ACHN (cell line): ENCODE data around the gene LEFTY1.

Experiments used
- DNase-seq: peaks from one replicate; pipeline ENCODE4 v3.0.0-alpha.2; 2015
- in situ Hi-C: cut with HindIII; loops from 2 replicates; pipeline ENCODE4 v1.10.0; 2017; ENCODE audit warnings: low sequenced_read_pairs, low pct_ligation_motif_present, low pct_unique_long_range_greater_than_20kb

LEFTY1 gene

DNA sequence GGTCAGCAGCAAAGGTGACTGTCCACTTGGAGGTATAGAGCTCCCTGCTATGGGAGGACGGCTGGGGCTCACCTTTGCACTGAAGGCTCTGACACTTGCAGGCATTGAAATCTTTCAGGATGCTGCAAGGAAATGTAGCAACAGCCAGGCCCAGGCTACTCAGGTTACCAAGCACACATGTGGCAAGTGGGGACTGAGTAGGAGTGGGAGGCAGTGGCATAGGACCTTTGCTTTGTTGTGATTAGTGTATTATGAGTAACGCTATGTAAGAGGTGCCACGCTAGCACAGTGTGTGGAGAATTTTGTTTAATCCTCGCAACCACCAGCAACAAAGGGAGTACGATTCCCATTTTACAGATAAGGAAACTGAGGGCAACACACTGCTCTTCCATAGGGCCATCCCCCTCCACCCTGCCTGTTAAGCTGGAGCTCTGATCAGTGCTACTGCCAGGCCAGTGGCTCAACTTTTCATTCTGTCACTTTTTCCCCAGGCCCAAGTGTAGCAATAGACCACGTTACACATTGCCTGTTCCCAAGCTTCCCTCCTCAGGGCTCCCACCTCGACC lies 28.0 kb downstream of the LEFTY1 start:
- DNase-seq, result no peak
- in situ Hi-C loops, result no loop called here

DNA sequence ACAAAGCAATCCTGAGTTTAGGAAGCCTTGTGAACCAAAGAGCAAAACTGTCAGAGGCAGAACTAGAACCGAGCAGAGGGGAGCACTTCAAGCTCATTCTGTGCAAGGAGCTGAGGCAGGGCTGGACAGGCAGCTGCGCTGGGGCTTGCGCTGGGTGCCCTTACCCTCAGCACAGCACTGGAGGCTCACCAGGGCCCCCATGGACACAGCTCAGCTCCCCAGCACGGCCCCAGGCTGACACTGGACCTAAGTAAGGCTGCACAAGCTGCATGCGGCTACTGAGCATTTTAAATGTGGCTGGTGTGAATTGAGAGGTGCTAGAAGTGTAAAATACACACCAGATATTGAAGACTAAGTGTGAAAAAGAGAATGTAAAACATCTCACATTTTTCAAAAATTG lies 28.8 kb downstream of the LEFTY1 start:
- in situ Hi-C loops, result no loop called here

DNA sequence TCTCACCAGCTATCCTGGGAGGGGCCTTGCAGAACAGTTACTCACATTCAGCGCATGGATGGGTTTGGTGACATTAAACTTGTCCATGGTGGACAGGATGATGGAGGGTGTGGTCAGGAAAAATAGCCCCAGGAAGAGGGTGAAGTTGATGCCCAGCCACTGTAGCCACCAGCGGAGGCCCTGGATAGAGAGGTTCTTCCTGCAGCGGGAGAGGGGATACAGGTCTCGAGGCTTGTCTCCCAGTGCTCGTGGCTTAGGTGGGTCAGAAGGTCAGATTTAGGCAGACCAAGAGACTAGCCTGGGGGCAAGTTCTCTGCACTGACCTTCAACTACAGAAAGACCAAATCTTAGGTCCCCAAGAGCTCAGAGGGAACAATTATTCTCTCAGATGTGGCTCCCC lies 29.8 kb downstream of the LEFTY1 start:
- DNase-seq, result no peak
- in situ Hi-C loops, result no loop called here

More for the DNA sequence above, 28.8 kb downstream of the LEFTY1 start:
- no peak for DNase-seq

DNA sequence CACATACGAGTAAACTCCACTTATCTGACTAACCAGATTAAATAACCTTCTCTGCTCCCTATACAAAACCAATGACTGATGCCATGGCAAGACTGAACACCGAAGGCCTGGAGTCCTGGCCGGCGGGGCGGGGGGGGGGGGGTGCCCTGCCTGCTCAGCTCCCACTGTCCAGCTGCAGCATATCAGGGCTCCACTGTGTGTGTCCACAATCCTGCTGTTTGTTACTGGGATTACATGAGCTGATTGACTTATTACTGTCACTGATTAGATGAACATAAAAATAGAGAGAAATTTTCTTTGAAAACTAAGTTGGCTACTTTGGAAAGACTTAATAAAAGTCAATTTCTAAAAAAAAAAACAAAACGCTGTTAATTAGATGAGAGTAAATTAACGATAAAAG lies 31.7 kb downstream of the LEFTY1 start:
- DNase-seq, result no peak
- in situ Hi-C loops, result no loop called here

DNA sequence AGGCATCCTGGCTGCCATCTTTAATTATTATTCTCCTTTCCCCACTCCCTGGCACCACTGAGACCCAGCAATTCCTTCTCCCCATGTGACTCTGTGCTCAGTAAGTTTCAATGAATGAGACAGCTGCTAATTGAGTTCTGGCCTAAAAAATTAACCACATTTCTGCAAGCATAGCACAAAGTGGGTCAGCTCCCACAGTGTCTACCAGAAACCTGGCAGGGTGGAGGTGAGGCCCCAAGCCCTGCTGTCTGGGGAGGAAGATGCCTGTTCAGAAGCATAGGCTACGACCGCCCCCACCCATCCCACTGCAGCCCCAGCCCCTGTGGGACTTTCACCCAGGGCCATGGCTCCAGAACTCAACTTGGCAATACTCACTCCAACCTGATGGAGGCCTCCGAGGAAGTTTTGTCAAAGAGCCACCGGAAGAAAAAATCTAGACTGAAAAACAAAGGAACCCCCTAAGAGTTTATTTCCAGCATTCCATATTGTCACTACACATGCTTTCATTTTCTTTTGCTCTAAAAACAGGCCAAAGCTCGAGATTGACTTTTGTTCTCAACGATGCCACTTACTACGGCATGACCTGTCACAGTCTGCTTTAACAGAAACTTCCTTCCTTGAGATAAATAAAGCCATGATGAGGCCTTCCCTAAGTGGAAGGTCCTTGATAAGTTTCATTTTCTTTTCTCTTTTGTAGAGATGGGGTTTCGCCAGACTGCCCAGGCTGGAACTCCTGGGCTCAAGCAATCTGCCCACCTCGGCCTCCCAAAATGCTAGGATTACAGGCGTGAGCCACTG lies 33.2 kb downstream of the LEFTY1 start:
- no peak for DNase-seq
- in situ Hi-C loops, result no loop called here

DNA sequence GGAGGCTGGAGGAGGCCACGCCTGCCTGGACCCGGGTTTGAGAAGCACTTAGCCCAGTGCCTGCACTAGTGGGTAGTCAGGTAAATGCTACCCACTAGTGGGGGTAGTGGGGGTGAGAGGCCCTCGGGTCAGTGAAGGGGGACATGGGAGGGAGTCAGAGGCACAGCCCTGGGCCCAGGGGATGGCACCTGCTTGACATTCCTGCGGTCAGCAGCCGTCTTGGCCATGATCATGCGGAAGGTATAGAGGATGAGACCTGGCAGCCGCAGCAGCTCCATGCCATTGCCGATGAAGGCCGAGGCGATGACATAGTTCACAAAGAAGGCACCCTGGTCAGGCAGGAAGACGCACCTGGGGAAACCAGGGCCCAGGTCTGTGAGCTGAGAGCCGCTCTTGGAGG lies 35.5 kb downstream of the LEFTY1 start:
- in situ Hi-C loops, result no loop called here
- DNase-seq, result no peak

DNA sequence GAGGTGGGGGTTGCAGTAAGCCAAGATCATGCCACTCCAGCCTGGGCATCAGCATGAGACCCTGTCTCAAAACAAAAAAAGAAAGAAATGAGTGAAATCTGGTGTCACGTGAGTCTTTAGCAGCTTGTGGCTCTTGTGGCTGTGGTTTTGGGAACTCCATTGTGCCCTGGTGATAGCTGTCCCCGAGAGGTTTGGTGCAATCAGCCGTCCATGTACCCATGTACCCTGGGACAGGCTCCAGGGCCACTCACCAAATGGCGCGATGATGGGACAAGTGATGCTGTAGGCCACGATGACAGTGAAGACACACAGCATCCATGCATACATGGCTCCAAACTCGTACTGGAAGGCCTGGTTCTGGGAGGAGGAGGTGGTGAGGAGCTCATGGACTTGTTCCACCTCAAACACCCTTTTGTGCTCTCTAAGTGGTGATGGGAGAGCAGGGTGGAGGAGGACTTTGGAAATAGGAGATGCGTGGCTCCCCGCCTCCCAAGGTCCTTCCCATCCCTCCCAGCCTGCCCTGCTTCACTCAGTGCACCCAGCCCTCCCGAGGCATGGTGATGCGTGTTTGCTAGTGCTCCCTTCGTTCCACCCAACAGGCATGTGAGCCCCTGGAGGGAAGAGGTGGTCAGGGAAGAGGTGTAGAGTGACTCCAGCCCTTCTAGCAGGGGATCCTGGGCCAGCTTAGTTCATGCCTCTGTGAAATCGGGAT lies 36.4 kb downstream of the LEFTY1 start:
- in situ Hi-C loops, result no loop called here
- DNase-seq, result no peak

DNA sequence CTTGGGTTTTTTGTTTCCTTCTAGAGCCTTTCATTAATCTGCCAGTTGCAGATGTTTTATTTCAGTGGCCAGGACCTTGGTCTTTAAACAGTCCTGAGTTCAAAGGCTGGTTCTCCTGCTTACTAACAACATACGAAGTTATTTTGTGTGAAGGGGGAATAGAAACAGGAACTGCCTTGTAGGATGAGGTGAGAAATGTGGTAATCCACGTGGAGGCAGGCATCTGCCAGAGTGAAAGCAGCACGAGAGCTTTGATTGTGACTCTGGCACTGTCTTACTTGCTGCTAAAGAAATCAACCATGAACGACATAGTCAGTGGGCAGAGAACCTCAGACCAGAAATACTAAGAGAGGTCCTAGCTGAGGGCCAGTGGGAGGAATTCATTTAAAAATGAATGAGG lies 37.1 kb downstream of the LEFTY1 start:
- in situ Hi-C loops, result no loop called here
- DNase-seq, result no peak

DNA sequence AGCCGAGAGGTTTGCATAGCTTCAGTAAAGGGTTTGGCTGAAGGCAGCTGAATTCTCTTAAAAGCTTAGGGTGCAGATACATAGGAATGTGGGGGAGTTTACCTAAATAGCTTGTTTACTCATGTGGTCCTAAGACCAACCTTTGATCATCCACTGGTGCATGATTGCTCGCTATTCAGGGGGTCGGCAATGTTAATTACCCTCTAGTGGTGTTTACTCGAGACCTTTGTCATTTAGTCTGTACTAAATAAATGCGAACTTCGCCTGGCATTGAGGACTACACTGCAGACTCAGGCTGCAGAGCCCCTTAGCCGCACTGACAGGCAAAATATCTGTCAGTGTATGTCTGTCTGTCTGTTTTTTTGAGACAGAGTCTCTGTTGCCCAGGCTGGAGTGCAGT lies 38.6 kb downstream of the LEFTY1 start:
- no peak for DNase-seq
- in situ Hi-C loops, result no loop called here

DNA sequence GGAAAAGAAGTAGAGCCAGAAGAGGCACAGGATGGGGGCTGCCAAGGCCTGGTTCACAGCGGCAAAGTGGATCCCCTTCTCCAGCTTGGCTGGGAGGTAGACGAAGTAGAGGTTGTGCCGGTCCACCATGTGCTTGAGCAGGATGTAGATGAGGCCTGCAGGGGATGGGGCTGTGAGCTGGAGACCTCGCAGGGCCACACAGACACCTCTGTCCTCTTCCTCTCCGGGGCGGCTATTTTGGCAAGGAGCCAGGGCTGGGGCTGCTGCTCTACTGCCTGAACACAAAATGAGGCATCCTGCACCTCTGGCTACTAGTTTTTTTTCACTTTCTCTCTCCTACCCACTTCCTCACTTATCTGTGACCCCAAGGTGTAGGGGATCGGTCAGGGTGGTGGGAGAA lies 39.0 kb downstream of the LEFTY1 start:
- in situ Hi-C loops, result no loop called here
- no peak for DNase-seq

DNA sequence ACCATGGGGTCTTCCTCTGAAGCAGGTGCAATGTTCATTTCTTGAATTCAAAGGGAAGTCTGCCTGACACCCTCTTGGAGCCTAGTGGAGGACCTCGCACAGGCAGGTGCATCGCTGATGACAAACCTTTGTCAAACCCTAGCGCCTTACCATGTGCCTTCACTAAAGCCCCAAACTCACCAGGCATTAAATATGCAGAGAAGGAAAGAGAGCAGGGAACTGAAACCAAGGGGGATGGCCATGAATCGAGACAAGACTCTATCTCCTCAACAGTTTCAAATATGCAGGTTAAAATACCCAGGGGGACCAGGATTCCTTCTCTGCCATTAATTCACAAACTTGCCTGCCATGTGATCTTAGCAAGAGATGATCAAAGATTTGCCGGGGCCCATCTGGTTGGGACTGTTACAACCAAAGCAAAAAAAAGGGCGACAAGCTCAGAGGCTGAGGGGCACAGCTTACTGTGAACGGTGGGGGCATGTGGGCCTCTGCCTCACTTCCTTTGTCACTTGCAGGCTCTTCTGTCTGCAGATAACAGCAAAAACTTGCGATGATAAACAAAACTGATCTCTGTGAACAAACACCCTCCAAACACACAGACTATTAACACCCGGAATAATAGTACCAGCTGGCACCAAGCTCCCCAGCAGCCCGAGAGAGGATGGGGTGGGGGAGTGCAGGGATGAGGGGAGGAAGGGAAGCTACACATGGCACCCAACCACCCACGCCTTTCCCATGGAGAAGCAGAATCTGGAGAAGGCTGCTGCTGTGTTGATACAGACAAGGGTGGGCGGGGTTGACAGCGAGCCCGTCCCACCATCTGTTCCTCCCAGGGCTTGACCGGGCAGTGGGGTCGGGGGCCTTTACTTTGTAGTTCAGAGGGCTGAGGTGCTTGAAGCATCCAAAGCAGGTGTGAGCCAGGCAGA lies 40.7 kb downstream of the LEFTY1 start:
- DNase-seq, result no peak

DNA sequence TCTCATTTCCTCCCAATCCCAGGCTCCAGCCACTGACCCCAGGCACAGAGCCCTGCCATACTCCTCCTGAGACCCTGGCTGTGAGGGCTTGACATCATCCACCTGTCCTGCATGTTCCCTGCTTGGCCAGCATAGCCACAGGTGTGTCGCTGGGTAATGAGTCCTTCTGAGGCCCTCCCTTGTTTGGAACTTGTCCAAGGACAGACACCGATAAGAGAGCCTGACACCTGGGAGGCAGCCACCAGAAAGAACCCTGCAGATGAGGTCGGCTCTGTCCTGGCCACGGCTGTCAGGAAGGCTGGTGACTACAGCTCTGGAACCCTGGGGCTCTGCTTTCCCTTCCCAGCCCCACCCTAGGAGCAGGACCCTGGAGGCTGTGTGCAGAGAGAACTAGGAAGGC lies 41.3 kb downstream of the LEFTY1 start:
- DNase-seq, result no peak
- in situ Hi-C loops, result no loop called here

More for the DNA sequence above, 40.7 kb downstream of the LEFTY1 start:
- in situ Hi-C loops, result no loop called here

DNA sequence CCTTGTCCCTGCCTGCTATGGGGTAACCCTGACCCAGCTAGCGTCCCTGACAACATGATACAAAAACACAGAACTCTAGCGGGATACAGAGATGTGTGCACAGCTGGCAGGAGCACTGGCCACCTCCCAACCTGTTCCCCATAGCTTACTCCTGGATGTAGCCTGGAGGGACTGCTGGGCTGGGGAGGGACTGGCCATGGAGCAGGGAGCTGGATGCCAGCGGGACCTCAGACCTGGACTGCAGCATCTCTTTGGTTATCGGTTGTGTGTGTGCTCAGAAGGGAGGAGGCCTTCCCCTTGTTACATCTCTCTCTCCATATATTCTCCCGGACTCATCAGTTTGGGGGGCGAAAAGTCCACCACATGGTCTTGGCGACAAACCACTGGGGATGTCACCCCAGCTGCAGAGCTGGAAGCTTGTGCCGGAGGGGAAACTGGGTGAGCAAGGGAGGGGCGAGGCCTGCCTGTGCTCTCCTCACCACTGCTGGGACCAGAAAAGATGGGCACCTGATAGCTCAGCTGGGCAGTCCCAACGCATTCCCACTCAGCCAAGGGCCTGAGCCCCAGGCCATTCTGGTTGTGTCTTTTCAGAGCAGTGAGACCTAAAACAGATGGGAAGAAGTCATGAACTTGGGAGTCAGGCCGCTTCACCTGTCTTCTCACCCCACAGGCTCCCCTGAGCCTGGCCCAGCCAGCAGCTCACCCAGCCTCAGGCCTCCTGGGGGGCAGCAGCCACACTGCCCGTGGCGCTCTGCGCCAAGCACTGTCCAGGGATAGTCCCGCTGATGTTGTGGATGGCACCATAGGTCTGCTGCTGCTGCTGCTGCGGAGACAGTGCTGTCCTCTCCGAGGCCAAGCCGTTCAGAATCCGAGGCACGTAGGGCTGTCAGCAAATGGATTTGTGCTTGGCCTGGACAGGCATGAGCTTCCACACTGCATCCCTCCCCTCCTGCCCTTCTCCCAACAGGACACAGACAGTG lies 42.3 kb downstream of the LEFTY1 start:
- in situ Hi-C loops, result no loop called here
- DNase-seq, result no peak

DNA sequence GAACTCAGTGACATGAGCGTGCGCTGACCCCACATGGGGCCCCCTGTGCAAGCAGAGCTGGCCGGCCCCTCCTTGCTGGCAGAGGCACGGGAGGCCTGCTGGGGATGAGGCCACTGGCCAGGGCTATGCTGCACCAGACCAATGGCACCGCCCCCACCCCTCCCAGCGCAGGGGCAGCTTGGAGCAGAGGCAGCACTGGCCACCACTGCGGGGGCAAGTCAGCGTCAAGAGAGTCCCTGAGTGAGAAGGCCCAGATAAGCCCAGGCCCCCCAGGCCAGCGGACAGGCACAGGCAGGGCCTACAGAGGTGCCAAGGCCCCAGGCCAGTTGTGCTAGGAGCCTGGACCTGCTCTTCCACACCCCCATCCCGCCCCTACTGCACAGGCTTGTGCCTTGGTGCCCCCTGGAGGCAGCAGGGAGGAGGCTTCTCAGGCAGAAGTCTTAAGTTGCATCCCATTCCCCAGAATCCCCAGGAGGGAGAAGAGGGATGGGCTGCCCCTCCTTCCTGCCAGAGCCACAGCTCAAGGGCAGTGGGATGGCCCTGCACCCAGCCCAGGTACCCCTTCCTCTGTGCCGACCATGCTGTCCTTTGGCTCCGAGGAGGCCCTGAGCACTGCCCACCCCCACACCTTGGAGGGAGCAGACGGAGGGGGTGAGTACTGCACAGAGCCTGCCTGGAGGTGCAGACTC lies 43.2 kb downstream of the LEFTY1 start:
- peak; percentile 86 for DNase-seq

DNA sequence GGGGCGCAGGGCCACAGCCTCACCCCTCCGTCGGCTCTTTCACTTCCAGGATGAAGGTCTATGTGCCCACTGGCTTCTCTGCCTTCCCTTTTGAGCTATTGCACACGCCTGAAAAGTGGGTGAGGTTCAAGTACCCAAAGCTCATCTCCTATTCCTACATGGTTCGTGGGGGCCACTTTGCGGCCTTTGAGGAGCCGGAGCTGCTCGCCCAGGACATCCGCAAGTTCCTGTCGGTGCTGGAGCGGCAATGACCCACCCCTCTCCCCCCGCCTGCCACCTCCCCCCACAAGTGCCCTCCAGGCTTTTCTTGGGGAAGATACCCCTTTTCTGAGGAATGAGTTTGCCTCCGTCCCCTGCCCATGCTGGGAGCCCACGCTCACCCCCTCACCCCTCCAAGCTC lies 43.8 kb downstream of the LEFTY1 start:
- DNase-seq, result no peak
- in situ Hi-C loops, result no loop called here

More for the DNA sequence above, 43.2 kb downstream of the LEFTY1 start:
- in situ Hi-C loops, result no loop called here

DNA sequence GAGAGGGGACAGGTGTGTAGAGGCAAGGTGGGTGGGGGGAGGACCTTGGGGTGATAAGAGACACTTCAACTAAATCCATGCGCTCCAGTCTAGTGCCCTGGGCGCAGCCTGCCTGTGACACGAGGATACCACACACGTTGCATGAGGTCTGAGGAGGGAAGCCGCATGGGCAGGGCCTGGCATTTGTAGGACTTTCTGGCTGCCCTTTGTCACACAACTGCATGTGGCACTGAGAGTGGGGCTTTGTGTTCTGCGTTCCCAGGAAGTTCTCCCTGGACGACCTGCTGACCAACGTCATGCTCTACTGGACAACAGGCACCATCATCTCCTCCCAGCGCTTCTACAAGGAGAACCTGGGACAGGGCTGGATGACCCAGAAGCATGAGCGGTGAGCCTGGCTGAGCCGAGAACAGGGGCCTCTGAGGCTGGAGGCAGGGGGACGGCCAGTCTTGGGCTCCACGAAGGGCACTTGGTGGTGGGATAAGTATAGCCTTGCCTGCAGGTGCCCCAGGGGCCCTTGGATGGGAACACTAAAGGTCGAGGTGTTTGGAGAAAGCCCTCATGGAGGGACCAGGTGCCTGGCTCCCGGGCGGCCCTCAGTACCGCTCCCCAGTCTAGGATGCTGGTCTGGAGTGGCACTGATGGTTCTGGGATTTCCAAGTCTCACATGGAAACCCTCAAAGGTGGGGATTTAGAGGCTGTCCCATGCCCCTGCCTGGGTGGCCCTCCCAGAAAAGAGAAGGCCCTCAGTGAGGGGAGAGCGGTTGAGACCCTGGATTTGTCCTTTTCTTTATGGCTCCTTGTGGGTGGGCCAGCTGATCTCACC lies 44.5 kb downstream of the LEFTY1 start:
- in situ Hi-C loops, result no loop called here
- DNase-seq, result no peak
